ENCODE results near the gene FBN2. TPM values are rescaled to one million over a fixed set of nuclear protein-coding genes. Genes with fewer than 3 reads are reported as not detected.
"Not testable (repeated sequence)": the region's sequence is repeated elsewhere in the genome, so short reads cannot be mapped to it uniquely, and the experiment has no call there.

The FBN2 gene
- total RNA-seq, 6 experiments from 2014 or later, result 174 to 272 (median 186) TPM

DNA sequence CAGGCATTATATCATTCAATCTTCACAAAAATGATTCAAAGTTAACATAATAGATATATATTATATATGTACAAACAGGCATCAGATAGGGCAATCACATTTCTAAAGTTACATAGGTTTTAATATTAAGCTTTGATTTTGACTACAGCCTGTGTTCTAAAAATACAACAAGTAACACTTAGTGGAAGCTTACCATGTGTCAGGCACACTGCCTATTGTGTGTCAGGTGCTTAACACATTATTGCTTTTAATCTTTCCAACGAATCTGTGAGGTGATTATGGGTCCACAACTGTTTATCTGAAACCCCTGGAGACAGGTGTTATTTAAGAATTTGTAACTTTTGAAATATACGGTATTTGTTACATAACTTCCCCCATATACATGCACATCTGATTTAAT is 25.2 kb downstream of the FBN2 start:
- H3K9me3 Mint-ChIP-seq, result no peaks in the 10 kb centered on the region
- TF ChIP-seq, protein P1, sequence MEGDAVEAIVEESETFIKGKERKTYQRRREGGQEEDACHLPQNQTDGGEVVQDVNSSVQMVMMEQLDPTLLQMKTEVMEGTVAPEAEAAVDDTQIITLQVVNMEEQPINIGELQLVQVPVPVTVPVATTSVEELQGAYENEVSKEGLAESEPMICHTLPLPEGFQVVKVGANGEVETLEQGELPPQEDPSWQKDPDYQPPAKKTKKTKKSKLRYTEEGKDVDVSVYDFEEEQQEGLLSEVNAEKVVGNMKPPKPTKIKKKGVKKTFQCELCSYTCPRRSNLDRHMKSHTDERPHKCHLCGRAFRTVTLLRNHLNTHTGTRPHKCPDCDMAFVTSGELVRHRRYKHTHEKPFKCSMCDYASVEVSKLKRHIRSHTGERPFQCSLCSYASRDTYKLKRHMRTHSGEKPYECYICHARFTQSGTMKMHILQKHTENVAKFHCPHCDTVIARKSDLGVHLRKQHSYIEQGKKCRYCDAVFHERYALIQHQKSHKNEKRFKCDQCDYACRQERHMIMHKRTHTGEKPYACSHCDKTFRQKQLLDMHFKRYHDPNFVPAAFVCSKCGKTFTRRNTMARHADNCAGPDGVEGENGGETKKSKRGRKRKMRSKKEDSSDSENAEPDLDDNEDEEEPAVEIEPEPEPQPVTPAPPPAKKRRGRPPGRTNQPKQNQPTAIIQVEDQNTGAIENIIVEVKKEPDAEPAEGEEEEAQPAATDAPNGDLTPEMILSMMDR (IDR thresholded peaks at IDR 0.05), result no peak
- no peak overlapping the region for H3K27ac Mint-ChIP-seq
- H3K27me3 Mint-ChIP-seq (ENCODE audit: insufficient read depth), result no peaks in the 10 kb centered on the region; the same call in 1 of the 2 replicates
- peaks cover 45% of the 10 kb centered on the region for H3K36me3 Mint-ChIP-seq (ENCODE audit: low read depth)
- no peak overlapping the region for H3K4me3 Mint-ChIP-seq
- H3K4me1 Mint-ChIP-seq (ENCODE audit: low read depth), result peaks cover 5% of the 10 kb centered on the region; the same call in 1 of the 2 replicates
- no peak for DNase-seq

GRCh38 chr5:128506643-128507042 is 31.4 kb downstream of the FBN2 start:
- Mint-ChIP-seq H3K9me3 (peaks cover 23% of the 10 kb centered on the region), H3K36me3 (ENCODE audit: low read depth) (peaks cover 66% of the 10 kb centered on the region), H3K4me1 (ENCODE audit: low read depth) (no peaks in the 10 kb centered on the region; the same call in 1 of the 2 replicates), H3K27me3 (ENCODE audit: insufficient read depth) (peaks cover 3% of the 10 kb centered on the region; the same call in 1 of the 2 replicates), H3K4me3 (no peak overlapping the region), H3K27ac (no peak overlapping the region)
- TF ChIP-seq, protein P1 (IDR thresholded peaks at IDR 0.05), result no peak
- DNase-seq, result no peak

GRCh38 chr5:128503727-128504126 is 34.3 kb downstream of the FBN2 start:
- not testable (repeated sequence) for H3K4me3 Mint-ChIP-seq; H3K27ac Mint-ChIP-seq; H3K27me3 Mint-ChIP-seq (ENCODE audit: insufficient read depth); H3K4me1 Mint-ChIP-seq (ENCODE audit: low read depth); DNase-seq
- Mint-ChIP-seq H3K36me3 (ENCODE audit: low read depth) (peaks cover 51% of the 10 kb centered on the region), H3K9me3 (peaks cover 23% of the 10 kb centered on the region)

- peaks cover 6% of the 10 kb centered on the region for H3K9me3 Mint-ChIP-seq
- H3K27ac Mint-ChIP-seq, result no peak overlapping the region
- H3K4me3 Mint-ChIP-seq, result no peak overlapping the region
- peaks cover 3% of the 10 kb centered on the region; the same call in 1 of the 2 replicates for H3K27me3 Mint-ChIP-seq (ENCODE audit: insufficient read depth)
- TF ChIP-seq, protein P1 (IDR thresholded peaks at IDR 0.05), result peak; percentile 71
- peak; percentile 48 for DNase-seq
- H3K4me1 Mint-ChIP-seq (ENCODE audit: low read depth), result peaks cover 15% of the 10 kb centered on the region
- H3K36me3 Mint-ChIP-seq (ENCODE audit: low read depth), result peaks cover 23% of the 10 kb centered on the region
These were observed 39.1 kb downstream of the FBN2 start for GRCh38 chr5:128498844-128499455.

DNA sequence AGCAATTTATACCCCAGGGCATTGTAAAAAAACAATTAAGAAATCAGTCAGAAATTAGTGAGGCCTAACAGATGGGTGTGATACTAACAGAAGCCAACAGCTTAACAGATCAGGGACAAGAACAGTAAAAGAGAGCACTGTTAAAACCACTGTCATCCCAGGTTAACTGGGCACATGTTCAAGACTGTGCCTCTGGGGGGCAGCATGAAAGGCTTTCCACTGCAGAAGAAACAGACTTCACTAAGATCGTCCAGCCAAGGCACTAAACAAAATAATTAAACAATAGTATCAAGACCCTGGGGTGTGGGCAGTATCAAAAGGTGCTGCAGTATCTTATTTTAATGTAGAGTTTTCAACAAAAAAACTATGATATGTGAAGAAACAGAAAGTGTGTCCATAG is 43.5 kb downstream of the FBN2 start:
- H3K27me3 Mint-ChIP-seq (ENCODE audit: insufficient read depth), result peaks cover 1% of the 10 kb centered on the region; the same call in 1 of the 2 replicates
- H3K9me3 Mint-ChIP-seq, result no peaks in the 10 kb centered on the region; the same call in 1 of the 2 replicates
- 0 out of 2 replicates have a peak overlapping the region, but pooled peaks have one; percentile 14 for H3K27ac Mint-ChIP-seq
- peaks cover 11% of the 10 kb centered on the region for H3K36me3 Mint-ChIP-seq (ENCODE audit: low read depth)
- TF ChIP-seq, protein P1 (IDR thresholded peaks at IDR 0.05), result peak; percentile 43
- no peak for DNase-seq
- H3K4me3 Mint-ChIP-seq, result no peak overlapping the region
- peaks cover 33% of the 10 kb centered on the region for H3K4me1 Mint-ChIP-seq (ENCODE audit: low read depth)

DNA sequence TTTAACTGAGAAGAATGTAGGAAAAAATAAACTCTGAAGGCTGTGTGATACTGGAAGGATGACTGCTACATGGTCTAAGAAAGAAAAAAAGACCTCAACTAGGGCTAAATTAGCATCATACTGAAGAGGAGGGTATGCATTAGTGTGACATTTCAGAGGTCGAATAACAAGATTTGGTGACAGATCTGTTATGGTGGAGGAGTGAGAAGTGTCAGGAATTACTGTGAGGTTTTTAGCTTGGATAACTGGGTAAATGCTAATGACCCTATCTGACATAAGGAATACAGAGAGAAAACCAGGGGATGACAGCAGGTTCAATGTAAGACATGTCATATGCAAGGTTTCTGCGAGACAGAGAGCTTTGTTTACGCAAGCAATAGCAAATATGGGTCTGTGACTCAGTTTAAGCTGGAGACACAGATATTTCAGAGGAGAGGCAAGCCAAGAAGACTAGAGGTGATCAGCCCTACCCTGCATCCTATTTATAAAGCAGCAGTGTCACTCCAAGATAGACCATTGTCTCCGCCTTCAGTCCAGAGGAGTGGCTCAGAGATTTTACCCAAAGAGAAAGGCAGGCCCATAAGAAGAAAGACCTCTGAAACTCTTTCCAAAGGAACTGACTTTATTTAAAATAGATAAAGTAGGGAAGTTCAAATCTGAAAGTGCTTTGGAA is 44.3 kb downstream of the FBN2 start:
- Mint-ChIP-seq H3K27me3 (ENCODE audit: insufficient read depth) (peaks cover 1% of the 10 kb centered on the region; the same call in 1 of the 2 replicates), H3K4me3 (no peak overlapping the region), H3K9me3 (no peaks in the 10 kb centered on the region; the same call in 1 of the 2 replicates), H3K4me1 (ENCODE audit: low read depth) (peaks cover 33% of the 10 kb centered on the region), H3K27ac (peak overlapping the region; percentile 14; the same call in 1 of the 2 replicates), H3K36me3 (ENCODE audit: low read depth) (peaks cover 11% of the 10 kb centered on the region)
- TF ChIP-seq, protein P1 (IDR thresholded peaks at IDR 0.05), result no peak
- no peak for DNase-seq

Measured in HFFc6 (cell line).